Adipocyte (in vitro differentiated cells): ENCODE data around the gene RGS9BP.
"Not testable (repeated sequence)": the region's sequence is repeated elsewhere in the genome, so short reads cannot be mapped to it uniquely, and the experiment has no call there.

ENCODE experiments used
- DNase-seq: peaks from one replicate; pipeline ENCODE4 v3.0.0-alpha.2; 2015; ENCODE audit warnings: low read depth
- H3K27me3 ChIP-seq: replicated peaks from 2 replicates; pipeline ENCODE4 v1.7.0; 2013; ENCODE audit warnings: mild to moderate bottlenecking, low read length, moderate library complexity; ENCODE audit not compliant: control insufficient read depth, insufficient read depth
- H3K36me3 ChIP-seq: 2 replicates; pipeline ENCODE4 v1.7.0; 2013; ENCODE audit warnings: low read length, mild to moderate bottlenecking, moderate library complexity; ENCODE audit not compliant: control insufficient read depth, insufficient read depth, severe bottlenecking
- H3K4me1 ChIP-seq: 2 replicates; pipeline ENCODE4 v1.7.0; 2013; ENCODE audit warnings: mild to moderate bottlenecking, low read length, moderate library complexity; ENCODE audit not compliant: control insufficient read depth, insufficient read depth
- H3K4me3 ChIP-seq: 2 replicates; pipeline ENCODE4 v1.7.0; 2013; ENCODE audit warnings: mild to moderate bottlenecking, low read length, moderate library complexity
- H3K9ac ChIP-seq: 2 replicates; pipeline ENCODE4 v1.7.0; 2013; ENCODE audit warnings: mild to moderate bottlenecking, low read length, moderate library complexity
- H3K9me3 ChIP-seq: 2 replicates; pipeline ENCODE4 v1.7.0; 2013; ENCODE audit warnings: mild to moderate bottlenecking, low read length, moderate library complexity; ENCODE audit not compliant: control insufficient read depth

Gene RGS9BP

GRCh38 chr19:32696771-32697170 is 21.1 kb downstream of the RGS9BP start:
- H3K4me1 ChIP-seq = peaks cover 32% of the 10 kb centered on the region

GRCh38 chr19:32700129-32700528 is 24.5 kb downstream of the RGS9BP start:
- not testable (repeated sequence) for H3K9me3 ChIP-seq, H3K4me3 ChIP-seq, H3K9ac ChIP-seq, H3K27me3 ChIP-seq, DNase-seq
- Histone ChIP-seq H3K4me1 (peaks cover 11% of the 10 kb centered on the region), H3K36me3 (peaks cover 18% of the 10 kb centered on the region)

More at GRCh38 chr19:32696771-32697170, 21.1 kb downstream of the RGS9BP start:
- H3K9me3 ChIP-seq, H3K27me3 ChIP-seq, H3K9ac ChIP-seq, DNase-seq, H3K4me3 ChIP-seq: not testable (repeated sequence)
- peaks cover 15% of the 10 kb centered on the region for H3K36me3 ChIP-seq

GRCh38 chr19:32702010-32702409 is 26.4 kb downstream of the RGS9BP start:
- Histone ChIP-seq H3K27me3 (no peaks in the 10 kb centered on the region), H3K4me1 (peaks cover 2% of the 10 kb centered on the region), H3K9me3 (peaks cover 7% of the 10 kb centered on the region), H3K36me3 (peaks cover 18% of the 10 kb centered on the region), H3K9ac (no peak overlapping the region), H3K4me3 (no peak overlapping the region)
- no peak for DNase-seq

- H3K4me1 ChIP-seq, H3K27me3 ChIP-seq, H3K9me3 ChIP-seq, DNase-seq, H3K9ac ChIP-seq, H3K4me3 ChIP-seq: not testable (repeated sequence)
- H3K36me3 ChIP-seq = peaks cover 16% of the 10 kb centered on the region
Observed at GRCh38 chr19:32704006-32704405, 28.4 kb downstream of the RGS9BP start.

- H3K27me3 ChIP-seq = no peaks in the 10 kb centered on the region
- peaks cover 7% of the 10 kb centered on the region for H3K9me3 ChIP-seq
Observed at GRCh38 chr19:32708457-32708856, 32.8 kb downstream of the RGS9BP start.

GRCh38 chr19:32709032-32709431 is 33.4 kb downstream of the RGS9BP start:
- DNase-seq = no peak
- H3K9ac ChIP-seq = no peak overlapping the region
- H3K4me3 ChIP-seq = no peak overlapping the region
- no peaks in the 10 kb centered on the region for H3K4me1 ChIP-seq
- no peaks in the 10 kb centered on the region for H3K27me3 ChIP-seq
- H3K36me3 ChIP-seq = peaks cover 38% of the 10 kb centered on the region
- H3K9me3 ChIP-seq = peaks cover 4% of the 10 kb centered on the region

More at GRCh38 chr19:32708457-32708856, 32.8 kb downstream of the RGS9BP start:
- no peak for DNase-seq
- H3K9ac ChIP-seq = no peak overlapping the region
- no peak overlapping the region for H3K4me3 ChIP-seq
- no peaks in the 10 kb centered on the region for H3K4me1 ChIP-seq
- H3K36me3 ChIP-seq = peaks cover 33% of the 10 kb centered on the region

GRCh38 chr19:32711747-32712146 is 36.1 kb downstream of the RGS9BP start:
- Histone ChIP-seq H3K9me3 (no peaks in the 10 kb centered on the region), H3K4me1 (no peaks in the 10 kb centered on the region), H3K4me3 (no peak overlapping the region), H3K36me3 (peaks cover 42% of the 10 kb centered on the region), H3K27me3 (no peaks in the 10 kb centered on the region), H3K9ac (no peak overlapping the region)
- DNase-seq = no peak

GRCh38 chr19:32716203-32716602 is 40.6 kb downstream of the RGS9BP start:
- not testable (repeated sequence) for H3K27me3 ChIP-seq, H3K9me3 ChIP-seq, H3K4me3 ChIP-seq, H3K4me1 ChIP-seq, H3K9ac ChIP-seq, DNase-seq
- peaks cover 33% of the 10 kb centered on the region for H3K36me3 ChIP-seq

- Histone ChIP-seq H3K36me3 (peaks cover 25% of the 10 kb centered on the region), H3K9me3 (no peaks in the 10 kb centered on the region), H3K27me3 (no peaks in the 10 kb centered on the region), H3K9ac (no peak overlapping the region), H3K4me3 (no peak overlapping the region), H3K4me1 (no peaks in the 10 kb centered on the region)
- DNase-seq = no peak
Observed at GRCh38 chr19:32717496-32717895, 41.8 kb downstream of the RGS9BP start.

GRCh38 chr19:32718286-32718685 is 42.6 kb downstream of the RGS9BP start:
- Histone ChIP-seq H3K4me3 (no peak overlapping the region), H3K9ac (no peak overlapping the region), H3K27me3 (no peaks in the 10 kb centered on the region), H3K9me3 (no peaks in the 10 kb centered on the region), H3K36me3 (peaks cover 18% of the 10 kb centered on the region), H3K4me1 (no peaks in the 10 kb centered on the region)
- DNase-seq = no peak

GRCh38 chr19:32719611-32720059 is 44.0 kb downstream of the RGS9BP start, which contains the start of gene TDRD12:
TDRD12 (plus strand) TSS chr19:32719767; CDS start chr19:32720073, 306 bp downstream.
- Histone ChIP-seq H3K4me3 (no peak within 1 kb of the TSS), H3K36me3 (peaks cover 10% of the 10 kb centered on the region), H3K9me3 (no peaks in the 10 kb centered on the region), H3K27me3 (no peaks in the 10 kb centered on the region), H3K9ac (no peak within 1 kb of the TSS), H3K4me1 (no peaks in the 10 kb centered on the region)
- no peak for DNase-seq
